Aorta (tissue), 5 donors: ENCODE measurements around the gene SIK2. TPM values are rescaled to one million over a fixed set of nuclear protein-coding genes. Genes with fewer than 3 reads are reported as not detected.

Source experiments
- ATAC-seq: fragments of 200-7000 bp; cut with Tn5 transposase; one replicate; pipeline ENCODE4 v1.9.1; 2022; ENCODE audit warnings: moderate library complexity; ENCODE audit not compliant: low FRiP score
- DNase-seq, 2 donors: peaks; one replicate each; pipeline ENCODE4 v3.0.0-alpha.2; 2020
- H3K27ac ChIP-seq, 2 donors: one replicate each; pipeline ENCODE4 v1.5.1; 2013; ENCODE audit warnings: low read length in 2 of 2, mild to moderate bottlenecking in 2 of 2, moderate library complexity in 2 of 2, control low read depth in 1 of 2, inconsistent platforms in 1 of 2, low read depth in 1 of 2
- H3K27me3 ChIP-seq, 2 donors: one replicate each; pipeline ENCODE4 v1.6.1; 2013; ENCODE audit warnings: control low read depth in 1 of 2, low read length in 1 of 2, mild to moderate bottlenecking in 1 of 2, moderate library complexity in 1 of 2; ENCODE audit not compliant: insufficient read depth in 2 of 2, control insufficient read depth in 1 of 2
- H3K36me3 ChIP-seq, 2 donors: one replicate each; pipeline ENCODE4 v1.6.1; 2013; ENCODE audit warnings: control low read depth in 1 of 2, low read length in 1 of 2, mild to moderate bottlenecking in 1 of 2; ENCODE audit not compliant: insufficient read depth in 2 of 2, control insufficient read depth in 1 of 2
- H3K4me1 ChIP-seq, 2 donors: one replicate each; pipeline ENCODE4 v1.6.1; 2013; ENCODE audit warnings: low read length in 2 of 2, control low read depth in 1 of 2, mild to moderate bottlenecking in 1 of 2, moderate library complexity in 1 of 2; ENCODE audit not compliant: insufficient read depth in 2 of 2, control insufficient read depth in 1 of 2
- H3K4me3 ChIP-seq, 2 donors: one replicate each; pipeline ENCODE4 v1.5.1; 2013; ENCODE audit warnings: low read length in 2 of 2, control low read depth in 1 of 2, mild to moderate bottlenecking in 1 of 2
- H3K9me3 ChIP-seq: one replicate; pipeline ENCODE4 v1.6.1; 2013; ENCODE audit warnings: mild to moderate bottlenecking, low read length; ENCODE audit not compliant: control insufficient read depth
- WGBS, 2 donors: extraction: QIAGEN DNeasy Blood & Tissue Kit; methylation state at CpG; one replicate each; pipeline ENCODE4 v1.1.7; 2013; 5-methylcytosine and 5-hydroxymethylcytosine counted together
- intact Hi-C, 2 donors: fragments of 100-400 bp; cut with DNase I; formaldehyde crosslinking; loops; one replicate each; pipeline versions ENCODE4 v1.14.2 to v1.15.0; 2022
- polyA plus RNA-seq, 2 donors: library from polyadenylated mRNA; stranded (reverse); fragments of 200-250 nt; gene quantifications; one replicate each; pipeline ENCODE4 v1.2.3, GENCODE V29; 2013
- total RNA-seq, 2 donors: library from RNA; stranded (reverse); fragmentation: NEBNext Ultra II Directional; extraction: Animal tissue kit (Norgen Biotek cat#: 25700); gene quantifications; one replicate each; pipeline ENCODE4 v1.2.1, GENCODE V29; 2021
- donor health status: healthy with polysubstance abuse.
- donor health status: Bipolar disorder and iron deficiency.
- donor health status: DM: no; HTN: no; CAD: no.
- donor health status: DM: no; HTN: no; CAD: no.
- donor health status: DM: yes; HTN: yes; CAD: no.

SIK2 gene
- total and polyA plus RNA-seq, 4 donors: 3.5 to 21.9 (median 10.8) TPM

DNA sequence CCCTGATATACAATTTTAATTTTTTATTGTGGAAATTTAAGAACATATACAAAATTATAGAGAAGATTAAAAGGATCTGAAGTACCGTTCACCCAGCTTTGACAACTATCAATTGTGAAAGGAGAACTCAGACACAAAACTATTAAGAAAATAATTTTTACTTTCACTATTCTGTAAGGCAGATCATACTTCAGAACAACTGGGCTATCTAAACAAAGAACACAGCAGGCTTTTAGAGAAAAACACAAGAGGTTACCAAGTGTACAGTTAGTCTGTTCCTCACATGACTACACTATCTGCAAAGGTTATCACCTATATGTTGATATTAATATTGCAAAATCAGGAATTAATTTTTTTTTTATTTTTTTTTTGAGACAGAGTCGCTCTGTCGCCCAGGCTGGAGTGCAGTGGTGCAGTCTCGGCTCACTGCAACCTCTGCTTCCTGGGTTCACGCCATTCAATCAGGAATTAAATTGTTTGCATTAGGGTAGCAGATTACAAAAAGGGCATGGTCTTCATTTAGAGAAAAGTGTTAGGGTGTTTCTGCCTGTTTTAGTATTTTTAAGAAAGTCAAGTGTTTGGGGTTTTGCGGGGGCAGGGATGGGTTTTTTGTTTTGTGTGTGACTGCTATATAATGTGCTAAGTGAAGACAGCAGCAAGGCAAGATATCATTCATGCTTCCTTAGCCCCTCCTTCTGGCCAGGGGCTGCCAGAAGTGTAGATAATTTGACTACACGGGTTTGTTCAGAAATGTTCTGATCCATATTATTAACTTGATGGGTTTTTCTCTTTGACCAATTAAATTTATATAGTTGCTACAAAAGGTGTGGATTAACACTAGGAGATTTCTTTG, 27.6 kb upstream of the SIK2 start:
- intact Hi-C loops: no loop called here
- Histone ChIP-seq H3K4me3 (peak overlapping the region in 1 of 2 donors; percentile 20), H3K27ac (no peak overlapping the region)

DNA sequence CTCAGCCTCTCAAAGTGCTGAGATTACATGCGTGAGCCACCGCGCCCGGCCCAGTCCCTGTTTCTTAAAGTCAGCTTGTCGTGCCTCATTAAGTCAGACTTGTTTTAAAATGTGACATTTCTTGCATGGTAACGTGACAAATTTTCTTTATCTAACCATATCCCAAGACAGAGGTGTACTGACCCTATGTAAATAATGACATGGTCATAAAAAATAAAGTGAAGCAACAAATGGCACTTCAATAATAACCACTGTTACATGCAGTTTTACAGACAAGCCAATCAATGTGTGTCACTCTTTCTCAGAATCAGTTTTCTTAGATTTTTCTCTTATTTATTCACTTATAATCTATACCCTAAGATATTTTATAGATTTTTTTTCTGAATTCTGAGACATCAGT, 26.5 kb upstream of the SIK2 start:
- intact Hi-C loops: no loop called here
- no peaks in the 10 kb centered on the region for H3K27me3 ChIP-seq
- no peak overlapping the region for H3K27ac ChIP-seq
- DNase-seq (no peak), ATAC-seq (no peak)
- no peaks in the 10 kb centered on the region for H3K36me3 ChIP-seq
- 88 to 94% methylated on average over 6 of the region's 6 CpGs for WGBS, 2 donors
- H3K4me3 ChIP-seq: no peak overlapping the region
- peaks cover 0 to 6% of the 10 kb centered on the region in 2 donors for H3K4me1 ChIP-seq
- H3K9me3 ChIP-seq: no peaks in the 10 kb centered on the region

More for the DNA sequence above, 27.6 kb upstream of the SIK2 start:
- Histone ChIP-seq H3K9me3 (no peaks in the 10 kb centered on the region), H3K27me3 (no peaks in the 10 kb centered on the region), H3K4me1 (peaks cover 0 to 6% of the 10 kb centered on the region in 2 donors), H3K36me3 (no peaks in the 10 kb centered on the region)
- ATAC-seq (no peak), DNase-seq (no peak)
- WGBS, 2 donors: 28 to 29% methylated on average over 7 of the region's 7 CpGs

DNA sequence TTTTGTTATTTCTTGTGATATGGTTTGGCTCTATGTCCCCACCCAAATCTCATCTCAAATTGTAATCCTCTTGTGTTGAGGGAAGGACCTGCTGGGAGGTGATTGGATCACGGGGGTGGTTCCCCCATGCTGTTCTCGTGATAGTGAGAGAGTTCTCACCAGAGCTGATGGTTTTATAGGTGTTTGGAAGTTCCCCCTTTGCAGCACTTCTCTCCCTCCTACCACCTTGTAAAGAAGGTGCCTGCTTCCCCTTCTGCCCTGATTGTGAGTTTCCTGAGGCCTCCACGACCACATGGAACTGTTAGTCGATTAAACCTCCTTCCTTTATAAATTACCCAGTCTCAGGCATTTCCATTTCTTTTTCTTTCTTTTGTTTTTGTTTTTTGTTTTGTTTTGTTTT, 24.4 kb upstream of the SIK2 start:
- Histone ChIP-seq H3K4me3 (no peak overlapping the region), H3K9me3 (no peaks in the 10 kb centered on the region), H3K4me1 (peaks cover 0 to 6% of the 10 kb centered on the region in 2 donors), H3K27me3 (no peaks in the 10 kb centered on the region), H3K36me3 (no peaks in the 10 kb centered on the region), H3K27ac (no peak overlapping the region)
- intact Hi-C loops: no loop called here
- WGBS, 2 donors: 83 to 89% methylated on average over 4 of the region's 4 CpGs
- ATAC-seq (no peak), DNase-seq (no peak)

DNA sequence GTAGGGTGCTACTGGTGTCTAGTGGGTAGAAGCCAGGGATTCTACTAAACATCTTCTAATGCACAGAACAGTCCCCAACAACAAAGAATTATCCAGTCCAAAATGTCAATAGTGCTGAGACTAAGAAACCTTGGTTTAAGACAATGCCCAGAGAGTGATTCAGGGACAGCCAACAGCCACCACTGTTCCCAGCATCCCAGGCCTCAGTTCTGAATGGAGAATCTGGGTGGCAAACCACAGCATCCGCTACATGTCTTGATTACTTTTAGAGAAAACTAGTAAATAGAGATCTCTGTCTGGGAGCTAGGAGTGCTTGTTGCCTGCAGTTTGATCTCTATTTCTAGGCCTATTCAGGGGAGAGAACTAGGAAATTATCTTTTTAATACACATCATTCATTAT, 20.9 kb upstream of the SIK2 start:
- WGBS, 2 donors: 99 to 100% methylated on average over 1 of the region's 1 CpG
- no peaks in the 10 kb centered on the region for H3K36me3 ChIP-seq
- no peak overlapping the region for H3K4me3 ChIP-seq
- no peak overlapping the region for H3K27ac ChIP-seq
- DNase-seq (no peak), ATAC-seq (no peak)
- no peaks in the 10 kb centered on the region for H3K4me1 ChIP-seq
- H3K9me3 ChIP-seq: no peaks in the 10 kb centered on the region
- H3K27me3 ChIP-seq: no peaks in the 10 kb centered on the region
- intact Hi-C loops: no loop called here

DNA sequence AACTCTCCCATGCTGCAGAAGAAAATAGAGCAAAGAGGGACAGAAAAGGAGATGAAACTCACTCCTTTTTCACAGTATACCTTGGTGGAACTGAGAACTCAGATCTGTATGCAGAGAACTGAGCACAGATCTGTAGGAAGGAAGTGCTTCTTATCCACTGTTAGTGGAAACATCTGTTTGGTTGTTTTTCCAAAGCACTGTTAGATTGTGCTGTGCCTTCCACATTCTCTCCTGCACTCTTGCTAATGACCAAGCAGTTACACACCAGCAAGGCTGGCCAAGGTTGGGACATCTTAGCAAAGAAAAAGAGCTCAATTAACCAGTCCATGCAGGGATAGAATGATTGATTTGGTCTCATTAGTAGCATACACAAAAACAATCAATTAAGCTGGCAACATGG, 20.1 kb upstream of the SIK2 start:
- Histone ChIP-seq H3K9me3 (no peaks in the 10 kb centered on the region), H3K36me3 (no peaks in the 10 kb centered on the region), H3K27ac (no peak overlapping the region), H3K4me3 (no peak overlapping the region), H3K27me3 (no peaks in the 10 kb centered on the region), H3K4me1 (no peaks in the 10 kb centered on the region)
- intact Hi-C loops: no loop called here
- DNase-seq: no peak
- no peak for ATAC-seq

DNA sequence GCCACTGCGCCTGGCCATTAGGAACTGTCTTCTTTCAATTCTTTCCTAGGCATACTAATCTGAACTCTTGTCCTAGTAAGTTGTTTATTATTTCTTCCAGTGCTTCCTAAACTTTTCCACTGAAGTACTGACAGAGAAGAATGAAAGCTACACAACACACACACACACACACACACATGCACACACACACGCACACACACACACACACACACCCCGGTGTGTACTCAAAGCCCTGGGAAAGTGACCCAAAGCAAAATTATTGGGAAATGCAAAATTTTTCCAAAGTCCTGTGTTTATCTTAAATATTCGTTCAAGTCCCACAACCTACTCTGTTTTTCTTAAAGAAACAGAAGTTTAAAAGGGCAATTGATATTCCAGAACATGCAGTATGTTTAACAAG, 19.4 kb upstream of the SIK2 start:
- Histone ChIP-seq H3K27ac (no peak overlapping the region), H3K4me3 (no peak overlapping the region), H3K9me3 (no peaks in the 10 kb centered on the region), H3K27me3 (no peaks in the 10 kb centered on the region), H3K36me3 (no peaks in the 10 kb centered on the region), H3K4me1 (no peaks in the 10 kb centered on the region)
- intact Hi-C loops: no loop called here
- ATAC-seq: no peak
- no peak for DNase-seq
- WGBS, 2 donors: 41 to 42% methylated on average over 4 of the region's 4 CpGs

DNA sequence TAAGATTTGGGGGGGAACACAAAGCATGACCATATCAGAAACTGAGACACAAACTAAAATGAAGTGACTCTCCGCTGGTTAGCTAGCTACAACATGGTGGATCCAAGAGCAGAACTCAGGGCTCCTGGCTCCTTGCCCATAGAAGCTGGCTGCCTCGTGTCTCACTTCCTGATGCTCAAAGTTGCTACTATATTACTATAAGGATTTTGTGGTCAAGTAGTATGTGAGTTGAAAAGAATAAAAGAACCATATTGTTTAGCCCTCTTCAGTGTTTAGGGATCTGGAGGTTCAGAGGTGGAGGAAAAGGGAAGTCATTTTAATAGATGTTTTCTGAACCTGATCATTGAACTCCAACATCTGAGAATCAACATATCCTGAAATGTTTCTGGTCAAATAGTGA, 16.9 kb upstream of the SIK2 start:
- DNase-seq (peak in 1 of 2 donors; percentile 61), ATAC-seq (no peak)
- no peaks in the 10 kb centered on the region for H3K27me3 ChIP-seq
- H3K27ac ChIP-seq: no peak overlapping the region
- no peaks in the 10 kb centered on the region for H3K4me1 ChIP-seq
- intact Hi-C loops: loop anchor here in 1 of 2 donors (5.0 kb wide), 1 partner anchor 257 kb away; no protein-coding TSS in a partner anchor
- WGBS, 2 donors: 48 to 50% methylated on average over 2 of the region's 2 CpGs
- H3K4me3 ChIP-seq: no peak overlapping the region
- H3K9me3 ChIP-seq: no peaks in the 10 kb centered on the region
- no peaks in the 10 kb centered on the region for H3K36me3 ChIP-seq

DNA sequence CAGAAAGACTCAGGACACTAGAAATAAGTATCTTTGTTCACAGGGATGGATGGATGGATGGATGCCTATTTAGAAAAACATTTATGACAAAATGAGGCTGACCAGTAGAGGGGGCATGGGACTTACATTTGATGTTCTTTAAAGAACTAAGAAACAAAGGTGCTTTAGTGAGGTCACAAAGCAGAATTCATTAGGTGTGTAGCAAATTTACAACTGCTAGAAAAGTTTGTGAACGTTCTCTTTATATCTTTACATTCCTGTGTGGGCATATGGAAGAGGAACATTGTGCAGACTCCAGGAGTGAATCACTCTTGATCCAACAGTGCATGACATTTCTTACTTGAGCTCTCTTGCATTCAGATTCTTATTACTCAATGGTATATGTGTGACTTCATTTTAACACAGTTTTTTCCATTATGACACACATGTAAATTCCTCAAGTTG, 15.8 kb upstream of the SIK2 start:
- no peaks in the 10 kb centered on the region for H3K36me3 ChIP-seq
- H3K4me3 ChIP-seq: no peak overlapping the region
- DNase-seq: no peak
- H3K9me3 ChIP-seq: no peaks in the 10 kb centered on the region
- H3K27ac ChIP-seq: no peak overlapping the region
- WGBS, 2 donors: 11 to 14% methylated on average over 1 of the region's 1 CpG
- H3K27me3 ChIP-seq: no peaks in the 10 kb centered on the region
- no peaks in the 10 kb centered on the region for H3K4me1 ChIP-seq
- no peak for ATAC-seq
- intact Hi-C loops: loop anchor here in 1 of 2 donors (5.0 kb wide), 1 partner anchor 256 kb away; no protein-coding TSS in a partner anchor

DNA sequence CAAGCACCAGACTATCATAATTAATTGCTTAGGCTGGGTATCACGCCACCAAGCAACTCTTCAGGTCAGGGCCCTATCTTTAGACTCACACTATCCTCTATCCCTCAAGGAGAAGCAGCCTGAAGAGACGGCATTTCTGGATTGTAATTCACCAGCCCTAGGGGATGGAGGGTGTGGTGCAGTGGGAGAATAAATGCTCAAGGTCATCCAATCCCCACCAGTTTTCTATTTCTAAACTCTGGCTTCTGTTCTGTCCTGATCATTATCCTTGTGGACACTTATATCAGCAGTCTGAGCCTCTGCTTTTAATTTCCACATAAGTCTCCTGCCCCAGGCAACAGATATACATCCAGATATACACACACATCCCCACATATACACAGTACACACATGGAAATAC, 13.1 kb upstream of the SIK2 start:
- DNase-seq (no peak), ATAC-seq (no peak)
- no peaks in the 10 kb centered on the region for H3K27me3 ChIP-seq
- no peaks in the 10 kb centered on the region for H3K4me1 ChIP-seq
- H3K4me3 ChIP-seq: no peak overlapping the region
- H3K9me3 ChIP-seq: no peaks in the 10 kb centered on the region
- intact Hi-C loops: loop anchor here in 1 of 2 donors (5.0 kb wide), 1 partner anchor 253 kb away; no protein-coding TSS in a partner anchor
- WGBS, 2 donors: 85 to 93% methylated on average over 2 of the region's 2 CpGs
- H3K27ac ChIP-seq: no peak overlapping the region
- H3K36me3 ChIP-seq: no peaks in the 10 kb centered on the region
